Upper lobe of left lung (tissue), 4 donors: ENCODE measurements around the gene PROSER3.

ENCODE experiments used
- CTCF ChIP-seq, 6 experiments: fragments of 450-650 bp in 4 of 6; fragments of 200-600 bp in 2 of 6; sonication (generic) in 2 of 6; IDR thresholded peaks; one replicate each; pipeline ENCODE4 v1.5.1; 2016 to 2019; ENCODE audit warnings: antibody characterized with exemption in 6 of 6
- POLR2A ChIP-seq, 4 donors: fragments of 450-650 bp; IDR thresholded peaks; one replicate each; pipeline ENCODE4 v1.5.1; 2016 to 2017; ENCODE audit warnings: antibody characterized with exemption in 4 of 4, mild to moderate bottlenecking in 2 of 4
- POLR2AphosphoS5 ChIP-seq, 2 donors: sonication (generic); formaldehyde crosslinking; IDR thresholded peaks; one replicate each; pipeline ENCODE4 v1.5.1; 2017; ENCODE audit warnings: antibody characterized with exemption in 2 of 2

- TF ChIP-seq POLR2A (IDR thresholded peaks at IDR 0.05) (no peak), CTCF (IDR thresholded peaks at IDR 0.05) (no peak), POLR2AphosphoS5 (IDR thresholded peaks at IDR 0.05) (no peak)
Observed at GRCh38 chr19:35713904-35714495, 44.0 kb upstream of the PROSER3 start.
